OCI-LY1 (cell line): Measurements from ENCODE around the gene TMEM176B.

Source experiments
- CTCF ChIP-seq: fragments of 200-600 bp; sonication (generic), shearing (Covaris generic); IDR thresholded peaks from 2 replicates; pipeline ENCODE4 v1.5.1; 2017; ENCODE audit warnings: mild to moderate bottlenecking, antibody characterized with exemption, low read length, moderate library complexity, mixed read lengths
- EZH2 ChIP-seq: fragments of 200-600 bp; sonication (generic), shearing (Covaris generic); IDR thresholded peaks from 2 replicates; pipeline ENCODE4 v1.8.0; 2017; ENCODE audit warnings: borderline replicate concordance, mixed run types, mild to moderate bottlenecking, antibody characterized with exemption, low read length, moderate library complexity, mixed read lengths

- no peak for TF ChIP-seq CTCF
- no peak for TF ChIP-seq EZH2
Measured at GRCh38 chr7:150801242-150801945, 1.2 kb upstream of the TMEM176B start.
